Glutamatergic neuron (in vitro differentiated cells): ENCODE results near the gene ADCY2. TPM values are rescaled to one million over a fixed set of nuclear protein-coding genes. Genes with fewer than 3 reads are reported as not detected.

Experiments
- DNase-seq: peaks from one replicate; pipeline ENCODE4 v3.0.0; 2022
- H3K27ac Mint-ChIP-seq: one replicate; pipeline ENCODE4 v1.8.0; 2020; ENCODE audit warnings: mild to moderate bottlenecking, mixed read lengths, inconsistent platforms; ENCODE audit not compliant: unreplicated experiment
- H3K27me3 Mint-ChIP-seq: one replicate; pipeline ENCODE4 v1.8.0; 2020; ENCODE audit warnings: mild to moderate bottlenecking, moderate library complexity, mixed read lengths, inconsistent platforms; ENCODE audit not compliant: unreplicated experiment
- H3K36me3 Mint-ChIP-seq: one replicate; pipeline ENCODE4 v1.8.0; 2020; ENCODE audit warnings: mild to moderate bottlenecking, mixed read lengths, inconsistent platforms; ENCODE audit not compliant: unreplicated experiment
- H3K4me1 Mint-ChIP-seq: one replicate; pipeline ENCODE4 v1.8.0; 2020; ENCODE audit warnings: mild to moderate bottlenecking, low read depth, mixed read lengths, inconsistent platforms; ENCODE audit not compliant: unreplicated experiment
- H3K4me3 Mint-ChIP-seq: one replicate; pipeline ENCODE4 v1.8.0; 2020; ENCODE audit warnings: mild to moderate bottlenecking, mixed read lengths, inconsistent platforms; ENCODE audit not compliant: unreplicated experiment
- H3K9me3 Mint-ChIP-seq: one replicate; pipeline ENCODE4 v1.8.0; 2020; ENCODE audit warnings: mild to moderate bottlenecking, moderate library complexity, mixed read lengths, inconsistent platforms; ENCODE audit not compliant: unreplicated experiment
- total RNA-seq: library from RNA; stranded (reverse); fragmentation: NEBNext Ultra II Directional; extraction: Animal tissue kit (Norgen Biotek cat#: 25700); gene quantifications from one replicate; pipeline ENCODE4 v1.2.1, GENCODE V29; 2021; ENCODE audit not compliant: unreplicated experiment
- TF ChIP-seq, protein P1 (sequence below): fragments of 200-600 bp; sonication (generic); IDR thresholded peaks from one replicate; pipeline ENCODE4 v1.5.0; 2021; ENCODE audit not compliant: partially characterized antibody, unreplicated experiment

ADCY2 gene
- total RNA-seq, 1 donor from 2014 or later: 3.8 TPM

GRCh38 chr5:7638456-7638855, 242.5 kb downstream of the ADCY2 start:
- Mint-ChIP-seq H3K36me3 (no peaks in the 10 kb centered on the region), H3K27ac (no peak overlapping the region), H3K4me1 (no peaks in the 10 kb centered on the region), H3K27me3 (no peaks in the 10 kb centered on the region), H3K4me3 (no peak overlapping the region), H3K9me3 (no peaks in the 10 kb centered on the region)
- DNase-seq: no peak
- TF ChIP-seq, protein P1, sequence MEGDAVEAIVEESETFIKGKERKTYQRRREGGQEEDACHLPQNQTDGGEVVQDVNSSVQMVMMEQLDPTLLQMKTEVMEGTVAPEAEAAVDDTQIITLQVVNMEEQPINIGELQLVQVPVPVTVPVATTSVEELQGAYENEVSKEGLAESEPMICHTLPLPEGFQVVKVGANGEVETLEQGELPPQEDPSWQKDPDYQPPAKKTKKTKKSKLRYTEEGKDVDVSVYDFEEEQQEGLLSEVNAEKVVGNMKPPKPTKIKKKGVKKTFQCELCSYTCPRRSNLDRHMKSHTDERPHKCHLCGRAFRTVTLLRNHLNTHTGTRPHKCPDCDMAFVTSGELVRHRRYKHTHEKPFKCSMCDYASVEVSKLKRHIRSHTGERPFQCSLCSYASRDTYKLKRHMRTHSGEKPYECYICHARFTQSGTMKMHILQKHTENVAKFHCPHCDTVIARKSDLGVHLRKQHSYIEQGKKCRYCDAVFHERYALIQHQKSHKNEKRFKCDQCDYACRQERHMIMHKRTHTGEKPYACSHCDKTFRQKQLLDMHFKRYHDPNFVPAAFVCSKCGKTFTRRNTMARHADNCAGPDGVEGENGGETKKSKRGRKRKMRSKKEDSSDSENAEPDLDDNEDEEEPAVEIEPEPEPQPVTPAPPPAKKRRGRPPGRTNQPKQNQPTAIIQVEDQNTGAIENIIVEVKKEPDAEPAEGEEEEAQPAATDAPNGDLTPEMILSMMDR: no peak

- Mint-ChIP-seq H3K4me3 (no peak overlapping the region), H3K9me3 (no peaks in the 10 kb centered on the region), H3K36me3 (no peaks in the 10 kb centered on the region), H3K27me3 (no peaks in the 10 kb centered on the region), H3K27ac (no peak overlapping the region), H3K4me1 (no peaks in the 10 kb centered on the region)
- TF ChIP-seq, protein P1: no peak
- no peak for DNase-seq
These were observed 246.1 kb downstream of the ADCY2 start for GRCh38 chr5:7642029-7642428.

DNA sequence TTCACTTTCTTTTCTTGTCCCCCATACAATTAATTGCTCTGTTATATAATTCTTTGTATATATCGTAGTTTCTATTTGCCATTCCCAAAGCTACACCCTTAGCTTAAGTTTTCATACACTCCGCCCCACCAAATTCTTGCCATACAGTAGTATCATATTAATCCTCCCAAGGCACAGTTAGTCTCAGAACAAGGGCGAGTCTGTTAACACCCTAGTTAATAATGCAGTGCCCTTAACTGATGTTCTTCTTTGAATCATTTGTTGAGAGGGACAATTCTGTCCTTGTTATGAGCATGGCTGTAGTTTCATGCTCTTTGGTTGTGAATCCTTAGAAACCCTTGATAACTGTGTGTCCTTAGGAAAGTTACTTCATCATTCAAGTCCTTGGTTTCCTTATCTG, 248.8 kb downstream of the ADCY2 start:
- Mint-ChIP-seq H3K9me3 (no peaks in the 10 kb centered on the region), H3K27me3 (no peaks in the 10 kb centered on the region), H3K4me1 (no peaks in the 10 kb centered on the region), H3K4me3 (no peak overlapping the region), H3K36me3 (no peaks in the 10 kb centered on the region), H3K27ac (no peak overlapping the region)
- TF ChIP-seq, protein P1: no peak
- no peak for DNase-seq

- no peaks in the 10 kb centered on the region for H3K4me1 Mint-ChIP-seq
- H3K27ac Mint-ChIP-seq: no peak overlapping the region
- H3K9me3 Mint-ChIP-seq: no peaks in the 10 kb centered on the region
- TF ChIP-seq, protein P1: no peak
- peaks cover 2% of the 10 kb centered on the region for H3K27me3 Mint-ChIP-seq
- no peak for DNase-seq
- no peaks in the 10 kb centered on the region for H3K36me3 Mint-ChIP-seq
- H3K4me3 Mint-ChIP-seq: no peak overlapping the region
These were observed 254.8 kb downstream of the ADCY2 start for GRCh38 chr5:7650755-7651154.

- TF ChIP-seq, protein P1: no peak
These were observed 257.1 kb downstream of the ADCY2 start for GRCh38 chr5:7653046-7653445.

More at GRCh38 chr5:7653046-7653445, 257.1 kb downstream of the ADCY2 start:
- H3K27me3 Mint-ChIP-seq: peaks cover 2% of the 10 kb centered on the region
- H3K36me3 Mint-ChIP-seq: no peaks in the 10 kb centered on the region
- H3K4me3 Mint-ChIP-seq: no peak overlapping the region
- H3K9me3 Mint-ChIP-seq: no peaks in the 10 kb centered on the region
- DNase-seq: no peak
- H3K4me1 Mint-ChIP-seq: no peaks in the 10 kb centered on the region
- H3K27ac Mint-ChIP-seq: no peak overlapping the region
